HepG2 (cell line): ENCODE data around the gene PTBP2. TPM values are rescaled to one million over a fixed set of nuclear protein-coding genes. Genes with fewer than 3 reads are reported as not detected.
"Not testable (repeated sequence)": the region's sequence is repeated elsewhere in the genome, so short reads cannot be mapped to it uniquely, and the experiment has no call there.

ENCODE experiments used
- ATAC-seq: fragments of 200-7000 bp; cut with Tn5 transposase; 3 replicates; pipeline ENCODE4 v1.9.1; 2020; ENCODE audit warnings: mild to moderate bottlenecking, moderate library complexity
- BruUV-seq: library from RNA; stranded (reverse); fragments of 400-500 nt; replicated peaks from 2 replicates; lab custom pipeline; 2021; lab: Mats Ljungman, UMichigan
- CTCF ChIA-PET: fragments of 300-600 bp; formaldehyde crosslinking; extraction: SDS; loops from one replicate; lab custom pipeline; 2021; ENCODE audit warnings: low total read pairs, inconsistent platforms, low intra/inter-chr PET ratio; lab: Yijun Ruan, JAX
- POLR2A ChIA-PET: fragments of 350-600 bp; sonication (Branson Sonifier 250); formaldehyde crosslinking; loops from one replicate; lab custom pipeline; 2020; ENCODE audit warnings: antibody characterized with exemption, inconsistent platforms; lab: Yijun Ruan, JAX
- DNase-seq: peaks from one replicate; pipeline ENCODE4 v3.0.0-alpha.2; 2015; ENCODE audit warnings: low spot score
- FAIRE-seq: peaks from 3 replicates; lab custom pipeline; 2011; peaks lifted over from hg19 to GRCh38; lab: Jason Lieb, UNC
- H2AFZ ChIP-seq: one replicate; pipeline ENCODE4 v1.6.1; 2011; ENCODE audit warnings: low read length, inconsistent platforms
- H3K27ac ChIP-seq: fragments of 300-600 bp; 3 replicates; pipeline ENCODE4 v1.8.0; 2011; ENCODE audit warnings: mixed run types, mild to moderate bottlenecking, mixed read lengths, low read length, inconsistent platforms; ENCODE audit not compliant: insufficient read depth; ENCODE audit errors: extremely low read length
- H3K27me3 ChIP-seq, 2 experiments: fragments of 200-600 bp in 1 of 2; 2 replicates in 1 of 2; 3 replicates in 1 of 2; pipeline versions ENCODE4 v1.6.0 to v1.8.0; 2011; ENCODE audit warnings: low read length in 2 of 2, mild to moderate bottlenecking in 2 of 2, moderate library complexity in 2 of 2, inconsistent platforms in 1 of 2; ENCODE audit not compliant: insufficient read depth in 2 of 2, control insufficient read depth in 1 of 2
- H3K36me3 ChIP-seq, 2 experiments: fragments of 200-600 bp in 1 of 2; replicated peaks in 1 of 2; 2 replicates in 1 of 2; 3 replicates in 1 of 2; pipeline versions ENCODE4 v1.5.1 to v1.8.0; 2011; ENCODE audit warnings: low read length in 2 of 2, inconsistent platforms in 1 of 2; ENCODE audit not compliant: insufficient read depth in 2 of 2, control insufficient read depth in 1 of 2
- H3K4me1 ChIP-seq: 2 replicates; pipeline ENCODE4 v1.5.1; 2012; ENCODE audit warnings: low read length, inconsistent platforms; ENCODE audit not compliant: insufficient read depth
- H3K4me2 ChIP-seq: 2 replicates; pipeline ENCODE4 v1.6.0; 2011; ENCODE audit warnings: low read depth, low read length, inconsistent platforms
- H3K4me3 ChIP-seq, 3 experiments: fragments of 200-600 bp in 1 of 3; sonication (generic), shearing (Covaris generic) in 1 of 3; replicated peaks in 1 of 3; 2 replicates each; pipeline ENCODE4 v1.5.1; 2011 to 2016; ENCODE audit warnings: low read length in 3 of 3, inconsistent platforms in 2 of 3, low read depth in 2 of 3, mild to moderate bottlenecking in 2 of 3, control low read depth in 1 of 3, mixed read lengths in 1 of 3; ENCODE audit not compliant: insufficient read depth in 1 of 3
- H3K79me2 ChIP-seq: one replicate; pipeline ENCODE4 v1.6.1; 2011; ENCODE audit warnings: low read length, inconsistent platforms; ENCODE audit not compliant: insufficient read depth
- H3K9ac ChIP-seq: 2 replicates; pipeline ENCODE4 v1.6.0; 2011; ENCODE audit warnings: mild to moderate bottlenecking, low read depth, low read length, inconsistent platforms; ENCODE audit not compliant: insufficient read depth
- H3K9me3 ChIP-seq: 2 replicates; pipeline ENCODE4 v1.5.1; 2012; ENCODE audit warnings: mild to moderate bottlenecking, low read length
- H4K20me1 ChIP-seq: 2 replicates; pipeline ENCODE4 v1.6.0; 2011; ENCODE audit warnings: inconsistent platforms, mild to moderate bottlenecking, low read length, moderate library complexity; ENCODE audit not compliant: insufficient read depth
- HOXA9 ChIP-seq: sonication (generic); formaldehyde crosslinking; IDR thresholded peaks from 2 replicates; pipeline ENCODE4 v1.8.1; 2022; ENCODE audit warnings: missing genetic modification reagents, mild to moderate bottlenecking, moderate library complexity, borderline replicate concordance
- ZNF629 ChIP-seq: sonication (generic); formaldehyde crosslinking; conservative IDR thresholded peaks from 2 replicates; pipeline ENCODE4 v1.5.0; 2020; ENCODE audit warnings: missing genetic modification reagents
- WGBS: methylation state at CpG from one replicate; pipeline ENCODE4 v1.1.6; 2017; ENCODE audit warnings: low lambda C conversion rate; 5-methylcytosine and 5-hydroxymethylcytosine counted together
- in situ Hi-C: cut with HindIII; loops from 2 replicates; pipeline ENCODE4 v1.10.0; 2017; ENCODE audit warnings: low pct_unique_long_range_greater_than_20kb; ENCODE audit not compliant: extremely low pct_ligation_motif_present
- intact Hi-C: fragments of 100-400 bp; cut with micrococcal nuclease; formaldehyde crosslinking; loops from one replicate; pipeline ENCODE4 v1.10.0; 2022; ENCODE audit not compliant: unreplicated experiment
- polyA plus RNA-seq, 8 experiments: library from polyadenylated mRNA; depleted of rRNA in 3 of 8; stranded (reverse) in 7 of 8; unstranded in 1 of 8; fragments of >200 nt; fragmentation: Illumina TruSeq in 4 of 8; extraction: Trizol in 4 of 8; gene quantifications; 2 replicates each; pipeline versions ENCODE4 v1.2.1 to v1.2.3, GENCODE V29; 2011 to 2016; ENCODE audit warnings: low read depth in 4 of 8, missing spikeins in 1 of 8, mixed read lengths in 1 of 8; ENCODE audit not compliant: insufficient read depth in 1 of 8
- total RNA-seq, 5 experiments: library from RNA; depleted of rRNA; stranded (reverse); fragments of >200 nt; fragmentation: Illumina TruSeq; extraction: Trizol; gene quantifications; 2 replicates each; pipeline ENCODE4 v1.2.3, GENCODE V29; 2016; ENCODE audit warnings: low read depth in 1 of 5

The PTBP2 gene
- total and polyA plus RNA-seq, 2 of the 13 experiments (the other 11 are each of a cell fraction or from before 2014, with no cell fraction given), result 10.5 to 14.1 TPM

DNA sequence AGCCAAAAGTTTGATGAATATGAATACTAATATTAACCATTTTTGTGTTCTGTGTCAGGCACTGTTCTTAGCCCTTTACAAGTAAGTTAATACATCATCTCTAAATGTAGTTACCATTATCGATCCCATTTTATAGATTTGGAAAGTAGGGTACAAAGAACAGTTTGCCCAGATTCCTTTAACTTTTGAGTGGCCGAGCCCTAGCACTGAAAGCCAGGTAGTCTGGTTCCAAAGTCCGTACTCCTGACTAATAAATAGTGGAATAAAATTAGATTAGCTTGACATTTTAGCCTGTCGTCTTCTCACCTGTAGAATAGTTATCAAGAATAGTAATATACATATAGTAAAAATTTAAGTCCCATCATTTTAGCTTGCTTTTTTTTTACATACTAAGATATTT is 70.6 kb downstream of the PTBP2 start:
- POLR2A ChIA-PET, result no interaction called here
- TF ChIP-seq ZNF629 (CRISPR knock-in tag) (0 out of 2 replicates have a peak, but pooled peaks have one; percentile 9), HOXA9 (CRISPR knock-in tag) (no peak)
- TF ChIP-seq, all 625 proteins: peak for 1
- 93% methylated on average over 4 of the region's 4 CpGs for WGBS
- Histone ChIP-seq H3K9ac (no peak overlapping the region), H3K4me3 (no peak overlapping the region), H3K27me3 (no peaks in the 10 kb centered on the region; a peak in 1 of 5 replicates), H3K4me2 (no peak overlapping the region), H4K20me1 (no peaks in the 10 kb centered on the region), H3K79me2 (no peaks in the 10 kb centered on the region), H3K27ac (no peak overlapping the region), H3K36me3 (peaks cover 0 to 8% of the 10 kb centered on the region in 2 experiments; a peak in 2 of 5 replicates), H2AFZ (no peak overlapping the region), H3K4me1 (peaks cover 9% of the 10 kb centered on the region), H3K9me3 (no peaks in the 10 kb centered on the region)
- no TSS peak for BruUV-seq
- FAIRE-seq, result no peak
- DNase-seq, result no peak
- intact Hi-C loops (no loop called here), in situ Hi-C loops (no loop called here)
- ATAC-seq, result no peak
- CTCF ChIA-PET, result no interaction called here

GRCh38 chr1:96801696-96802095 is 80.1 kb downstream of the PTBP2 start:
- H3K9me3 ChIP-seq, H3K27ac ChIP-seq, BruUV-seq, H3K4me3 ChIP-seq, DNase-seq, ATAC-seq, H4K20me1 ChIP-seq, H2AFZ ChIP-seq, H3K9ac ChIP-seq, H3K27me3 ChIP-seq, FAIRE-seq, H3K4me2 ChIP-seq, H3K79me2 ChIP-seq, POLR2A ChIA-PET, CTCF ChIA-PET, intact Hi-C loops, in situ Hi-C loops: not testable (repeated sequence)
- Histone ChIP-seq H3K4me1 (peaks cover 12% of the 10 kb centered on the region), H3K36me3 (peaks cover 2 to 16% of the 10 kb centered on the region in 2 experiments; a peak in 4 of 5 replicates)
- WGBS, result 99% methylated on average over 13 of the region's 14 CpGs
